Stimulated activated CD4-positive, alpha-beta T cell treated with anti-CD3 and anti-CD28 coated beads, Interleukin-1b, Interleukin-23, amount 100 ng/mL, for 4 hours (primary cell): ENCODE data around the gene KCNIP4.

Source experiments
- DNase-seq, 2 donors: peaks; one replicate each; pipeline ENCODE4 v3.0.0-alpha.2; 2020; ENCODE audit warnings: low read depth in 2 of 2

Gene KCNIP4

DNA sequence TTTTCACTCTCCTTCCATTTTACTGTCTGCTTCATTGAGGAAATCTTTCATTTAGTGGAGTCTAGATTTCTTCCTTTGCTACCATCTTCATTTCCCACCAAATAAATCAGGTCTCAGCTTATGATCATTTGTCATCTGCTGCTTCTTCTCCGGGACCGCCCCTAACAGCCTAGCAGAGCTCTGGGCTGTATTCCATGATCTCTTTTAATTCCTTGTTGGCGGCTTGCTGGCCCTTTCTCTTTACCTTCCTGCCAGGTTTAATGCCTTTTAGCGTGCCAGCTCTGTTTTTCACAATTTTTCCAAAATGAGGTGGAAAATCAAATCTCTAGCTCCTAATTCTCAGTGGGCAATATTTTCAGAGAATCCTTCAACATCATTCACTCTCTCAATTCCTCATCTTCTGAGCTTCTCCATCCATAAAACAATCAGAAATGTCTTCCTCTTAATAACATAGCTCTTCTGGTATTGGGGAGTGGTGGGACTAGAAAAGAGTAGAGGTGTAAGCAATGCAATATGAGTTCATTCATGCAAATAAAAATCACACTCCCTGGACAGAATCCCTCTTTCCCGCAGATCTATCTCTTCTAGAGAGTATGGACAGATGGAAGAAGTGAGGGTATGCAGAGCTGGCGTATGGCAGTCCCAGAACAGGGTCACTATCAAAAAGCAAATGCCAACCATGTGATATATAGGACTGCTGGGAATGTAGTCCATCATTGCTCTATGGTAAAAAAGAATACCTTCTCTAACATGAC lies 491.3 kb downstream of the KCNIP4 start:
- DNase-seq = no peak

DNA sequence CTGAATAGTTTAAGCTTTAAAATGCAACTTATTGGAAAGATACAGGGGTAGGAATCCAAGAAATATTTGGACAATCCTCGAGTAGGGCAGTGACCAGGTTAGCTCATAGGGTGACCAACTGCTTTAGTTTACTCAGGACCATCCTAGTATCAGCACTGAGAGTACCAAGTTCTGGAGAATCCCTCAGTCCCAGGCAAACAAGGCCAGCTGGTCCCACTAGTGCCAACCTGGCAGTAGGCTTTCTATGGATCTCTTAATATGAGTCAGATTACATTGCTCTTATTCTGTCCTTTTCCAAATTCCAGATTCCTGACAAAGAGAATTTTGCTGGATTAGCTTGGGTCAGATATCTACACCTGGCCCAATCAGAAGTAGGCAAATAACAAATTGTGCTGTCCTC lies 493.7 kb downstream of the KCNIP4 start:
- DNase-seq = no peak

DNA sequence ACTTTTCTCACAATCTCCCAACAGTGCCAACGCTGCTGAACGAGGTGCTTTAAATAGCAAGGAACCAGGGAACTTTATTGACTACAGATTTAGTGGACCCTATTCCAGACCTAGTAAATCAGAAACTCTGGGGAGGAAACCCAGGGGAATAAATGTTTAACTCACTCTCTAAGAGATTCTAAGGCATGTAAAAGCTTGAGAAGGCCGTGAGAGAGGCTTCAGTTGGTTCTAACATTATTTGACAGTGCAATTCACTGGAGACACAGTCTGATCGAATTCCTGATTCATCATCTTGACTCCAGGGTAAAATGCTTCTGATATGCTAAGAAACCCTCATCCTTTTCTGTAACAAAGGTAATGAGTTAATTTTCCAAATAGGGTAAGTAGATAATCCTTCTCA lies 494.4 kb downstream of the KCNIP4 start:
- DNase-seq = no peak

DNA sequence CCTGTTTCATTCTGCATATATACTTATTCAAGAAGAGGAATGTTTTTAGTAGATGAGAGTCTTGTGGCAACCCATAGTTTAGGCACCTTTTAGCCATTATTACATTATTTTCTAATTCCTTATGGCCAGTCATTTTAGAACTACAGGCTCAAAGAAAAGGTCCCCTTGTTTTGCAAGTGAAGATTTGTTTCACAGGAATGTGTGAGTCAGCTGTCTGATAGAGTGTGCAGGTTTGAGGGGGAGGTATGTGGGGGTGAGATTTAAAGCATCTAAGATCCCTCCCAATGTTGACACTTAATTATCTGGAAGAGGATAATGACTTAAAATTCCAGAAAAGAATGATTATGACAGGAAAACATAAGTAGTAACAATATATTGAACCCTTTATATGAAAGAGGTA lies 495.6 kb downstream of the KCNIP4 start:
- DNase-seq = no peak

DNA sequence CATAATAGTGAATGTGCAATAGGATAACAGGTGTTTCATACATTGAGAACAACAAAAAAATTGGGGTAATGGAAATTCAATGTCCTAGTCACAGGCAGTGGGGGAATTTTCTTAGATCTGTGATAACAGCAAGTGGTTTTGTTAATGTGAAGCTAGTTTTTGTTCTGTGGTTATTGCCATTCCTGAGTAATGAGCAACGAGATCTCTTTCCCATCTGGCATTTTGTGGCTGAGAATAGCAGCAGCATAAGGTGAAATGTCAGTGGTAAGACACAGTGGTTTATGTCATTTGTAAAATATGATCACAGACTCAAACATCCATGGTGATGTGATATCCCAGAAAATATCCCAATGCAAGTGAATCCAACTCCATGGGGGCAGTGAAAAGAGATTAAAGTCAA lies 497.5 kb downstream of the KCNIP4 start:
- no peak for DNase-seq

DNA sequence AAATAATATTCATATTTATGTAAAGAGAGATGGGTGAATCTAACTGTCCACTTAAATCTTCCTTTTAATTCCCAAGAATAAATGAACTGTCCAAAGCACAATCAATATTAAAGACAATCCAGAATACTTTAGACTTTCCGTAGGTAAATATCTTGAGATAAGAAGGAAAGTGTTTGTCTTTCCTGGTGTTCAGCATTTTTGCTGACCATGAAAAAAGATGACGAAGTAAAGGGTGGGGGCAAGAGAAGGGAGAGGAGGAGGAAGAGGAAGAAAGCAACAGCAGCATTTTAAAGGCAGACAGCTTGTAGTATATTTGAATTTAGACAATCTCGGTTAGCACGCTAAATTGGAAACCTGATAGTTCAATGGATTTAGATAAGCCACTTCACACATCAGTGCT lies 498.2 kb downstream of the KCNIP4 start:
- no peak for DNase-seq

DNA sequence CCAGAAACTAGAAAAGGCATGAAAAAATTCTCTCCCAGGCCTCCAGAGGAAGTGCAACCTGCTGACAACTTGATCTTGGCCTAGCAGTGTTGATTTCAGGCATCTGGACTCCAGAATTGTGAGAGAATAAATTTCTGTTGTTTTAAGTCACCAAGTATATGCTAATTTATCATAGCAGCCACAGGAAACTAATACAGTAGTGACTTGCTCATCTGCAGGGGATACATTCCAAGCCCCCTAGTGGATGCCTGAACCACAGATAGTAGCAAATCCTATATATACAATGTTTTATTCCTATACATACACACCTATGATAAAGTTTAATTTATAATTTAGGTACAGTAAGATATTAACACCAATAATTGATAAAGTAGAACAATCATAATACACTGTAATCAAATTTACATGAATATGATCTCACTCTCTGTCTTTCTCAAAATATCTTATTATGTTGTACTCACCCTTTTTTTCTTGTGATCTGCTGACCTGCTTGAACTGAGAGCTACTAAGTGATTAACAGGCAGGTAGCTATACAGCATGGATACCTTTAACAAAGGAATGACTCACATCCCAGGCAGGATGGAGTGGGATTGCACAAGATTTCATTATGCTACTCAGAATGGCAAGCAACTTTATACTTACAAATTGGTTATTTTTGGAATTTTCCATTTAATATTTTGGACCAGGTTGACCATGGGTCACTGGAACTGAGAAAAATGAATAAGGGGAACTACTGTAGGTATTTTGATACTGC lies 501.1 kb downstream of the KCNIP4 start:
- DNase-seq = no peak

DNA sequence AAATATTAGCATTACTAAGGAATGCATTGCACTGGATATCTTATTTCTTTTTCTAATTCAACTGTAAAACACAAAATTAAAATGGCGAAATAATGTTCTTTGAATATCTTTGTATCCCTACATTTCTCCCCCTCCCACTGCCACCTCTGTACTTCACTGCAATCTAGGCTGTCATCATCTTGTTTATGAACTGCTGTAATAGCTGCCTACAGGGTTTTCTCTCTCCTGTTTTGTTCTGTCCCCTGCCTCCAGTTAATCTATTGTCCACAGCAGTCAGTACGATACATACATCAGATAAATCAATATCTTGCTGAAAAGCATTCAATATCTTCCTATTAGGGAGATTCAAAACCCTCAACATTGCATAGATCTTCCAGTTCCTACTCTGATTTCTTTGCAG lies 528.4 kb downstream of the KCNIP4 start:
- DNase-seq = no peak

DNA sequence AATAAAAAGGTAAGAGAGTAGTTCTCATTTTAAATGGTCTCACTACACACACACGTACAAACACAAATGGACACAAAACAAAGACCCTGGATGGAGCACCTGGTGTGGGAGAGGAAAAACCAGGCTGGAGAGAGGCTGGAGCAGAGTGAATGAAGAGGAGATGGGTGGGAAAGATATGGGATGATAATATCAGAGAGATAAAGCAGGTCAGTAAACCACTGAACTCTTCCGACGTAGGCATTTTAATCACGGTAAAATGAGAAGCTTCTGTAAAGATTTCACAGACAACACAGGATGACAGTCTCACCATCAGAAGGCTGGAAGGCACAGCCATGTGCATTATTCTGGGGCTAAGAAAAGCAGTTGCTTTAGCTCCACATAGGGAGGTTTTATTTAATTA lies 532.8 kb downstream of the KCNIP4 start:
- no peak for DNase-seq

DNA sequence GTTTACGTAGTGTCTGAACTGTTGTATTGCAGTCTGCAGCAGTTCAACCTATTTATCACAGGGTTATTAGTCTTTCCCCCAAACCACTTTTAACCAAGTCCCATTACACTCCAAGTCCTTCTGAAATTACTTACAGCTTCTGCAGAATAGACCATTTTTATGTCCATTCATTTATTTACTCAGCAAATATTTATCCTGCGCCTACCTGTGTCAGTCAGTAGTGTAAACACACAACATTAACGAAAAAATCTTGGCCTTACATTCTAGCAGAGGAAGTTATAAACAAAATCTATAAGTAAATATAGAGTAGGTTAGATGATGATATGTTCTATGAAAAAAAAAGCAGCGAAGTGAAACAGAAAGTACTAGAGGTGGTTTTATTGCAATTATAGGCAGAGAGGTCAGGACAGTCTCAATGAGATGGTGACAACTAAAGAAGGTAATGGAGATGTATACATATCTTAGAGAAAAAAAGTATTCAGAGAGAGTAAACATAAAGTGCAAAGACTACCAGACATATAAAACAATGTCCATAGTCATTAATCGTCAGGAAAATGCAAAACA lies 534.7 kb downstream of the KCNIP4 start:
- no peak for DNase-seq

DNA sequence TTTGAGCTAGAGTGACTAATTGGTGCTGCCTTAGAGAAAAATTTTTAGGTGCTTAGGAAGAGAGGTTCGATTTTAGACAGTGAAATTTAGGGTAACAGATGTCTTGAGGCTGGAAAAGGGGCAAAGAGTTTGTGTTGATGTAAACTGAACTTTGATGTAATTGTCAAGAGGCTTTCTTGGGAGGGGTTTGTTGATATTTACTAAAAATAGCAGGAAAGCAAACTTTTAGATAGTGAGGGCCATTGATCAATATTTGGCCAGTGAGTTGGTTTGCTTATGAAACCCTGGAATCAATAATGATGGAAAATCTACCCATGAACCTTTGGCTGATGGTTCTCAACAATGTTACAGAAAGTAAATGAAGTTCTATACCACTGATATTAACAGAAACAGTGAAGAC lies 537.5 kb downstream of the KCNIP4 start:
- DNase-seq = no peak

DNA sequence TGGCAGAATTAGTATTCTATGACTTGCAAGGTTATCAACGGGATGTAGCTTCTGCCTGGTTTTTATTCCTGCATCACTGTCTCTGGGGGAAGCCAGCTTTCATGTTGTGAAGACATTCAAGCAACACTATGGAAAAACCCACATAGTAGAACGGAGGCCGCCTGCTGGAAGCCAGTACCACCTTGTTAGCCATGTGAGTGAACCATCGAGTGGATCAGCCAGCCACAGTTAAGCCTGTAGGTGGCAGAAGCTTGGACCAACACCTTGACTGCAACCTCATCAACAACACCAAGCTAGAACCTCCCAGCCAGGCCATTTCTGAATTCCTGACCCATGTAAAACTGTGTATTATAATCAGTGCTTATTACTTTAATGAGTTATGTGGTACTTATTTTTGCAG lies 538.2 kb downstream of the KCNIP4 start:
- no peak for DNase-seq

DNA sequence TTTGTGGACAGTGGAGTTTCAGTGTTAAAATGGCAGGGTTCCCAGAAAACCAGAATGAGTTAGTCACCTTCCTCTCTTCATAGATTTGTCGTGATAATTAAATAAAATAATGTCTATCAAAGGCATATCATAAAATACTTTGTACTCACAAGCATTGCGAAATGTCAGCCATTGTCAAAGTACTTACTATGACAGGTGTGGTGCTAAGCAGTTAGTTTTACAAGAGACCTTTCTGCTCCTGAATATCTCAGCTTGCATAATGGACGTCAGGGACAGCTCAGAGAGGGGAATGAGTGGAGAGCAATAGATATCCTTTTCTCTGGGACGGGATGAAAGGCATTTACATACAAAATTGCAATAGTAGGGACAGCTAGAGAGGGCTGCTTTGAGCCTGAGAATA lies 560.9 kb downstream of the KCNIP4 start:
- no peak for DNase-seq

DNA sequence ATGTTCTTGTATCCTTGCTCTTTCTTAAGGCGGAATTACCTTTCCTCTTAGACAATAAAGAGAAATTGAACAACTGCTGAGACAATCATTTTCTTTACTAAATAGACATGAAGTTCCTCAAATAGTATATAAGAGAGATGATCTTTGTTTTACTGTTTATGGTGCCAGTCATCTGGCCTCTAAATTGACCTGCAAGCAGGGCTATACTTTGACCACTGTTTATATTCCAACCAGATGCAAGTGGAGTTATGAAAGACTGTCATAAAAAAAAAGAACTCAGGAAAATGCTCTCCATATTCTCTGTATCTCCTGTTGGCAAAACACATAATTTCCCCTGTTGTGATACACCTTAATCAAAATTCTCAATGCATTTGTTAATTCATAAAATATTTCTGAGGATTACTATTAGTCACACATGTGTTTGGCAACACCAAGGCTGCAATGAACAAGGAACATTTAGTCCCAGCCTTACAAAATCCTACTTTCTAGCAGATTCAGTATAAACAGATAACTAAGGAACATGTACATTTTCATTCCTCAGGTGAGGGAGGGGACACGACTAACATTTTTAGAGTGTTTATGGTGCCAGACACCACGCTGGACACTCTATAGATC lies 562.3 kb downstream of the KCNIP4 start:
- DNase-seq = no peak

DNA sequence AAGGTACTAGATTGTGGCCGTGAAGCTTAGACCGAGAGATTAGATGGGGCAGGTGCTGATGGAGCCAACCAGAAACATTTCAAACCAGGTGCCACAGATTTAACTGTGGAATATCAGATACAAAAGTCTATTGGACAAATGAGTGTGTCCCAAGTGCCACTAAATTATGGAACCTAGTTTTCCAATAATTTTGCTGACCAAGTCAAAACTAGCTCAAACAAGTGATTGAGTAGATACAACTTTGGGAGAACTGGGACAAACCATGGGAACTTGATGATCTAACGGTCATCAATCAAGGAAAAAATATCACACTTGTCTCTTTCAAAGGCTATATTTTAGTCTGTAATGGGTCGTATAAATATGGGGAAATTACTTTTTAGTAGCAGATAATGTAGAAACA lies 562.9 kb downstream of the KCNIP4 start:
- no peak for DNase-seq

DNA sequence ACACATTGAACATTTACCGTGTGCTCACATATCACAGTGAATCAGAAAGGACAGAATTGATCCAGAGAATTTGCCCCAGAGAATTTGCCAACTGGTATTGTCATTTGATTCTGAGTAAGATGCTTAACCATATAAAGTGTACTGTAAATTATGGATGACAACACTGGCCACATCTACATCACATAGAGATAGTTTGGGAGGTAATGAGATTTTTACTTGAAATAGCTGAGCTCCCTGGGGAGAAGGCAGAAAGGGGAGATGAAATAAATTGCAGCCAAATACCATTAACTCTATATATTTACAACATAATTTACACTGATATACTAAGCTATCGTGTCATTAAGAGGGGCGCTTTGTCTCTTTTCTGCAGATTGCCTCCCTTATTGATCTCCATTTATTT lies 564.0 kb downstream of the KCNIP4 start:
- no peak for DNase-seq

DNA sequence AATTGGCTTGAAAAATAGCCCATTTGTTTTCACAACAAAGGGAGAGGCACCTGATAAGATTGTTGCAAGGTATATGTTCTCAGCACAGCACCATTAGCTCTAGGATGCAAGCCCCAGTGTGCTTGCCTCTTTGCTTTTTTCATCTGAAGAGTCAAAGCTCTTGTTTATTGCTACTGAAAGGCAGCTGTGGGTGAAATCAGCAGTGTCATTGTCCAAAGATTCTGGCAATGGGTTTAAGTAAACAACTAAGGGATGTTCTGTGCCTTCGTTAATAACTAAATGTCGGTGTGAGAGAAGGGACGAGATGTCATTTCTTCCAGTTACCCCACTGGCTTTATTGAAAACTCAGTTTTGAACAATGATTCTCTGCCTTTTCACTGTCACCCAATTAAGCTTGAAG lies 567.7 kb downstream of the KCNIP4 start:
- DNase-seq = no peak

DNA sequence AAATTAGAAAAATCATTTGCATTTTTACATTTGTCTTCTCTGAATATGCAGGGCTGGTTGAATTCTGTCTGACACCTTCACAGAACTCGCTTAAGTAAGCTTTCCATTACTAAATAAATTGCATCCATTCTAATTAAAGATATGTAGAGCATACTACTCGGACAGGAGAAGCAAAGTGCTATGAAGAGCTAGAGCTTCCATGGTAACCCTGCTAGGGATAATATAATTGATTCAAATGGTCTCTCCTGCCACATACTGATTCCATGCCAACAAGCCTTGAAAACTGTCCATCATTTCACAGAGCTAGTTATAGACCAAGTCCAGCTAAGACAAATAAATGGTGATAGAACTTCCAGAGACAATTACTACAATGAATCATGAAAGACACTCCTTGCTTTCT lies 571.5 kb downstream of the KCNIP4 start:
- DNase-seq = no peak

DNA sequence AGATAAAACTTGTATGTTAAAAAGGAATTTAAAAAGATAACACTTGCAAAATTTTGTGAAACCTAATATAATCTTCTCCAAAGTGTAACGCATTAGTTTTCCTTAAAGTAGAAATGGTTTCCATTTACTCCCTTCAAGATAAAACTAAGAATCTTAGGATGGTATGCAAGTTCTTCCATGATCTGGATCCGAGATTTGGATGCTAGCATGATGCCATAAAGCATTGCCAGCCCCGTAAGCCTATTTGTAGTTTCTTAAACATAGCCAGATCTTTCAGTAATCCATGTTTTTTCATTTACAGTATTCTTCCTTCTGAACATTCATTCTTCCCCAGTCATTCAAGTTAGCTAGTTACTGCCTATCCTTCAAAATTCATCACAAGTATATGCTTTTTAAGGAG lies 572.4 kb downstream of the KCNIP4 start:
- DNase-seq = no peak

DNA sequence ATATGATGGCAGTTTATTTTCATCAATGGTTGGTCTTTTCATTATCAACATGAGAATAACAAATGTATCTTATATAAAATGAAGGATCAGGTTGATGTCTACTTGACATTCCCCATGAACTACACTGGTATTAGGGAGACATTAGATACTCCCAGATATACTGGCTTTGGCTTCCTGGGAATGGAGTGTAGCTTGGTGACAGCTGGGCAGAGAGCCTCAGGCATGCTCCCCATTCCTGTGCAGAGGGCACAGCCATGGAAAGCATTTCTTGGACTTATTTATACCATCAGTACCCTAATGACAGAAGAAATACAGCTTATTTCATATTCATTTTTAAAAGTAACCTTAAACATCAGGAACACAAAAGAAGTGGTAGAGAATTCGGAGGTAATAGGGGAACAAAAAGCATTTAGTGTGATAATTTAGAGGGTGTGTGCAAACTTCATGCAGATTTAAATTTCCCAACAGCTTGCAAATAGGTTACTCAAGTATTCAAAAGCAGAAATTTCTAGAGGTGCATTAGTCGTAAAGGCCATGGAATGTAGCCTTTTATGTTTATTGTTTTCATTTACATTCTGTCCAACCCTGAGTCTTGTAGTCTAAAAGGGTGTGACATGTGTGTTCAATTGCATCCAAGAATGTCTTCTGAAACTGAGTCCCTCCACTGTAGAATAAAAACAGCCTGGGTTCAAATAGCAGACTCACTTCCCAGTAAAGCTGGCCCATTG lies 573.8 kb downstream of the KCNIP4 start:
- DNase-seq = no peak

DNA sequence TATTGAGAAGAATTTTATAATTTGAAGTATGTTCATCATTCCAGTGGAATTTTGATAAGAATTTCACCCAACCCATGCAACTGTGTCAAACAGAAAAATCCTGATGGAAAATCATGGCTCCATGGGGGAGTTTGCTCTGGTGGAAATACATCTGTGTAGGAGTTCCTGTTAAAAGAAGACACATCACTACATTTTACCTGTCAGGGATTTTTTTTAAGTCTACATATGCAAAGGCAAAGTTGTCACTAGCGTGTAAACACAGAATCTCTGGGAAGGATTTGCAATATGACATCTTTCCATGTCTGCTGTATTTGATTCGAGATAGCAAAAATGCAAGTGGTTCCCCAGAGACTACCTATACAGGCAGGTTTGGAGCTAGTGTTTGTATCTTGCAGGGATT lies 581.0 kb downstream of the KCNIP4 start:
- DNase-seq = no peak

DNA sequence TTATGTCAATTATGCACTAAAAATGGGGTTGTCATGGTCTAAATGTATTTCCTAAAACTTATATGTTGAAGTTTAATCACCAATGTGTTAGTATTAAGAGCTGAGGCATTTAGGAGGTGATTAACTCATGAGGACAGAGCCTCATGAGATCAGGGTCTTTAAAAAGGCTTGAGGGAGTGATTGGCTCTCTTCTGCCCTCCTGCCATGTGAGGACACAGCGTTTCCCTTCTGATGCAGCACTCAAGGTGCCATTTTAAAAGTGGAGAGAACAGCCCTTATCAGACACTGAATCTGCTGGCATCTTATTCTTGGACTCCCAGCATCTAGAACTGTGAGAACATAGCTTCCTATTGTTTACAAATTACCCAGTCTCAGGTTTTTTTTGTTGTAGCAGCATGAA lies 581.7 kb downstream of the KCNIP4 start:
- DNase-seq = no peak
